HEK293 (cell line): ENCODE measurements around the gene CHD2.

Experiments used
- CTCF ChIA-PET: fragments of 350-600 bp; formaldehyde crosslinking; extraction: SDS; loops from one replicate; lab custom pipeline; 2021; ENCODE audit warnings: antibody characterized with exemption; lab: Yijun Ruan, JAX
- POLR2A ChIA-PET: fragments of 300-600 bp; formaldehyde crosslinking; extraction: SDS; loops from one replicate; lab custom pipeline; 2020; ENCODE audit warnings: antibody characterized with exemption, inconsistent platforms; lab: Yijun Ruan, JAX
- H3K27ac ChIP-seq: fragments of 200-500 bp; sonication (Bioruptor generic); 2 replicates; pipeline ENCODE4 v1.5.1; 2014; ENCODE audit warnings: low read depth, low read length, control low read depth, inconsistent platforms; ENCODE audit errors: extremely low read depth
- H3K36me3 ChIP-seq, 2 experiments: fragments of 200-500 bp in 1 of 2; sonication (Bioruptor generic) in 1 of 2; 1 replicate in 1 of 2; 2 replicates in 1 of 2; pipeline ENCODE4 v1.5.1; 2014 to 2017; ENCODE audit warnings: inconsistent platforms in 2 of 2, low read length in 2 of 2; ENCODE audit not compliant: control insufficient read depth in 2 of 2, insufficient read depth in 1 of 2
- H3K4me1 ChIP-seq: fragments of 200-500 bp; sonication (Bioruptor generic); 2 replicates; pipeline ENCODE4 v1.5.1; 2014; ENCODE audit warnings: mild to moderate bottlenecking, low read length, inconsistent platforms; ENCODE audit not compliant: control insufficient read depth, insufficient read depth
- H3K4me3 ChIP-seq: 2 replicates; pipeline ENCODE4 v1.5.1; 2011; ENCODE audit warnings: low read depth, mild to moderate bottlenecking, control low read depth, low read length, moderate library complexity
- H3K9me3 ChIP-seq: fragments of 200-500 bp; sonication (Bioruptor generic); 2 replicates; pipeline ENCODE4 v1.5.1; 2014; ENCODE audit warnings: low read depth, low read length, inconsistent platforms; ENCODE audit not compliant: control insufficient read depth, insufficient read depth
- INSM2 ChIP-seq: fragments of 450-650 bp; formaldehyde crosslinking; IDR thresholded peaks from 2 replicates; pipeline ENCODE4 v1.5.1; 2016; ENCODE audit warnings: missing biosample characterization, missing genetic modification characterization
- KLF16 ChIP-seq: fragments of 450-650 bp; formaldehyde crosslinking; IDR thresholded peaks from 2 replicates; pipeline ENCODE4 v1.5.1; 2017; ENCODE audit warnings: missing biosample characterization, missing genetic modification characterization
- MYNN ChIP-seq: fragments of 450-650 bp; formaldehyde crosslinking; IDR thresholded peaks from 2 replicates; pipeline ENCODE4 v1.5.1; 2016; ENCODE audit warnings: missing biosample characterization, missing genetic modification characterization, borderline replicate concordance
- REPIN1 ChIP-seq: fragments of 450-650 bp; formaldehyde crosslinking; IDR thresholded peaks from 2 replicates; pipeline ENCODE4 v1.5.1; 2017; ENCODE audit warnings: missing biosample characterization, missing genetic modification characterization, low read depth
- SCRT2 ChIP-seq: fragments of 450-650 bp; formaldehyde crosslinking; IDR thresholded peaks from 2 replicates; pipeline ENCODE4 v1.5.1; 2016; ENCODE audit warnings: missing biosample characterization, missing genetic modification characterization
- ZFP69B ChIP-seq: fragments of 450-650 bp; formaldehyde crosslinking; IDR thresholded peaks from 2 replicates; pipeline ENCODE4 v1.5.1; 2016; ENCODE audit warnings: missing biosample characterization, missing genetic modification characterization
- ZIC2 ChIP-seq: fragments of 450-650 bp; formaldehyde crosslinking; IDR thresholded peaks from 2 replicates; pipeline ENCODE4 v1.5.1; 2016; ENCODE audit warnings: missing biosample characterization, missing genetic modification characterization
- ZNF114 ChIP-seq: fragments of 450-650 bp; formaldehyde crosslinking; IDR thresholded peaks from 2 replicates; pipeline ENCODE4 v1.5.0; 2017; ENCODE audit warnings: missing biosample characterization, missing genetic modification characterization
- ZNF133 ChIP-seq: fragments of 450-650 bp; formaldehyde crosslinking; IDR thresholded peaks from 2 replicates; pipeline ENCODE4 v1.5.1; 2016; ENCODE audit warnings: missing biosample characterization, missing genetic modification characterization
- ZNF19 ChIP-seq: fragments of 450-650 bp; formaldehyde crosslinking; IDR thresholded peaks from 2 replicates; pipeline ENCODE4; 2016; ENCODE audit warnings: missing biosample characterization, missing genetic modification characterization, low read depth
- ZNF248 ChIP-seq: fragments of 450-650 bp; formaldehyde crosslinking; IDR thresholded peaks from 2 replicates; pipeline ENCODE4 v1.5.1; 2017; ENCODE audit warnings: missing biosample characterization, missing genetic modification characterization
- ZNF292 ChIP-seq: fragments of 450-650 bp; formaldehyde crosslinking; IDR thresholded peaks from 2 replicates; pipeline ENCODE4 v1.5.1; 2016; ENCODE audit warnings: low read depth, missing biosample characterization, missing genetic modification characterization, borderline replicate concordance
- ZNF350 ChIP-seq: fragments of 450-650 bp; formaldehyde crosslinking; IDR thresholded peaks from 2 replicates; pipeline ENCODE4 v1.5.0; 2017; ENCODE audit warnings: missing biosample characterization, mild to moderate bottlenecking, missing genetic modification characterization
- ZNF37A ChIP-seq: fragments of 450-650 bp; IDR thresholded peaks from 2 replicates; pipeline ENCODE4 v1.5.1; 2018; ENCODE audit warnings: missing biosample characterization, missing genetic modification characterization
- ZNF391 ChIP-seq: fragments of 450-650 bp; formaldehyde crosslinking; IDR thresholded peaks from 2 replicates; pipeline ENCODE4 v1.5.1; 2016; ENCODE audit warnings: low read depth, missing biosample characterization, missing genetic modification characterization, borderline replicate concordance
- ZNF518A ChIP-seq: fragments of 450-650 bp; formaldehyde crosslinking; conservative IDR thresholded peaks from 2 replicates; pipeline ENCODE4 v1.5.1; 2016; ENCODE audit warnings: low read depth, missing biosample characterization, missing genetic modification characterization
- ZNF544 ChIP-seq: fragments of 450-650 bp; formaldehyde crosslinking; IDR thresholded peaks from 2 replicates; pipeline ENCODE4 v1.5.0; 2017; ENCODE audit warnings: missing biosample characterization, missing genetic modification characterization
- ZNF558 ChIP-seq: fragments of 450-650 bp; formaldehyde crosslinking; IDR thresholded peaks from 2 replicates; pipeline ENCODE4 v1.5.1; 2016; ENCODE audit warnings: missing biosample characterization, missing genetic modification characterization
- ZNF571 ChIP-seq: fragments of 450-650 bp; formaldehyde crosslinking; IDR thresholded peaks from 2 replicates; pipeline ENCODE4 v1.5.0; 2017; ENCODE audit warnings: missing biosample characterization, missing genetic modification characterization
- ZNF660 ChIP-seq: fragments of 450-650 bp; IDR thresholded peaks from 2 replicates; pipeline ENCODE4 v1.5.1; 2018; ENCODE audit warnings: missing biosample characterization, mild to moderate bottlenecking, missing genetic modification characterization
- ZNF692 ChIP-seq: fragments of 450-650 bp; formaldehyde crosslinking; IDR thresholded peaks from 2 replicates; pipeline ENCODE4 v1.5.1; 2016; ENCODE audit warnings: missing biosample characterization, missing genetic modification characterization

Gene CHD2

GRCh38 chr15:93029214-93029835 is 129.2 kb downstream of the CHD2 start:
- Histone ChIP-seq H3K4me3 (no peak overlapping the region), H3K9me3 (no peaks in the 10 kb centered on the region), H3K36me3 (peaks cover 16 to 33% of the 10 kb centered on the region in 2 experiments), H3K4me1 (no peaks in the 10 kb centered on the region), H3K27ac (no peak overlapping the region)
- no peak for TF ChIP-seq INSM2 (tag by site-specific recombination)
- peak; percentile 57; the same call in 1 of the 2 replicates for TF ChIP-seq ZNF692 (tag by site-specific recombination)
- TF ChIP-seq ZFP69B (tag by site-specific recombination): peak; percentile 62; the same call in 1 of the 2 replicates
- TF ChIP-seq ZNF518A: no peak
- no peak for TF ChIP-seq ZNF350
- 0 out of 2 replicates have a peak, but pooled peaks have one; percentile 30 for TF ChIP-seq SCRT2
- TF ChIP-seq ZNF37A (tag by site-specific recombination): no peak
- TF ChIP-seq ZNF558: no peak
- POLR2A ChIA-PET: interaction anchor here (1.5 kb wide), 1 partner anchor 58 kb away, joined by 3 read pairs; no protein-coding TSS in a partner anchor
- CTCF ChIA-PET: interaction anchor here (0.5 to 8.4 kb wide), 22 partner anchors 12 to 1294 kb away, joined by 3 to 147 read pairs (median 4); no protein-coding TSS in a partner anchor

GRCh38 chr15:93029836-93030429 is 129.8 kb downstream of the CHD2 start:
- H3K27ac ChIP-seq: no peak overlapping the region
- ChIA-PET POLR2A (interaction anchor here (0.6 to 1.5 kb wide), 3 partner anchors 58 to 1090 kb away, joined by 3 to 4 read pairs (median 3); no protein-coding TSS in a partner anchor), CTCF (interaction anchor here (0.5 to 8.4 kb wide), 55 partner anchors 9 to 1304 kb away, joined by 3 to 147 read pairs (median 3); no protein-coding TSS in a partner anchor)

GRCh38 chr15:93030430-93031102 is 130.4 kb downstream of the CHD2 start:
- ChIA-PET POLR2A (interaction anchor here (0.6 to 1.5 kb wide), 3 partner anchors 57 to 1089 kb away, joined by 3 to 4 read pairs (median 3); no protein-coding TSS in a partner anchor), CTCF (interaction anchor here (0.5 to 8.4 kb wide), 52 partner anchors 10 to 1303 kb away, joined by 3 to 147 read pairs (median 4); no protein-coding TSS in a partner anchor)
- no peak overlapping the region for H3K4me3 ChIP-seq
- H3K36me3 ChIP-seq: peaks cover 5 to 20% of the 10 kb centered on the region in 2 experiments; a peak in 2 of 3 replicates
- H3K27ac ChIP-seq: no peak overlapping the region
- no peaks in the 10 kb centered on the region for H3K9me3 ChIP-seq
- H3K4me1 ChIP-seq: no peaks in the 10 kb centered on the region
- TF ChIP-seq ZNF391 (tag by site-specific recombination) (no peak), ZNF133 (tag by site-specific recombination) (no peak), ZNF19 (no peak), ZNF248 (no peak), REPIN1 (tag by site-specific recombination) (no peak), MYNN (tag by site-specific recombination) (no peak), ZNF114 (tag by site-specific recombination) (no peak), ZNF292 (tag by site-specific recombination) (no peak), ZNF544 (no peak), KLF16 (tag by site-specific recombination) (no peak), ZNF660 (tag by site-specific recombination) (no peak), ZNF571 (tag by site-specific recombination) (no peak)

More at GRCh38 chr15:93029836-93030429, 129.8 kb downstream of the CHD2 start:
- TF ChIP-seq ZIC2 (tag by site-specific recombination) (peak; percentile 75), ZNF350 (no peak)
- TF ChIP-seq, all 188 proteins: peak for 1
- Histone ChIP-seq H3K9me3 (no peaks in the 10 kb centered on the region), H3K4me1 (no peaks in the 10 kb centered on the region), H3K36me3 (peaks cover 10 to 27% of the 10 kb centered on the region in 2 experiments), H3K4me3 (no peak overlapping the region)
